NCI-H2107 treated with DMSO at 0.1 percent for 48 hours (cell line): Measurements from ENCODE around the gene BMPR1B.

Experiments used
- DNase-seq: peaks from one replicate; lab custom pipeline; 2025; ENCODE audit not compliant: unreplicated experiment; lab: John Stamatoyannopoulos, UW

Gene BMPR1B

GRCh38 chr4:94905511-94905910 lies 147.8 kb downstream of the BMPR1B start:
- no peak for DNase-seq

- DNase-seq, result no peak
Observed at GRCh38 chr4:94909645-94910044, 151.9 kb downstream of the BMPR1B start.

DNA sequence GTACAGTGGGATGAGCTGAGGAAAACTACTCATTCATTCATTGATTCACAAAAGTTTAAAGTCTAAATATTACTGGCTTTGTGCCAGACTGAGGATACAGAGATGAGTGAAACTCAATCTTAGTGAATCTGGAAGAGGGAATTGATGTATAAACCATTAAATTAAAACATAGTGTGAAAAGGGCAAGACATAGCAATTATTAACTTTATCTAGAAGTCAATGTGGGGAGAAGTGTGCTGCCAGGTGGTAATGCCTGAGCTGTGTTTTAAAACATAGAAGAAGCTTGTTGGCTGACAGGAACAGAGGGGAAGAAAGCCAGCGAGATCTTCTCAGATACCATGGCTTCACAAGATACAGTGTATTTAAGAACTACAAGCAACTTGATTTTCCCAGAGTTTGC lies 153.4 kb downstream of the BMPR1B start:
- DNase-seq, result no peak

- no peak for DNase-seq
Observed at GRCh38 chr4:94912606-94913005, 154.9 kb downstream of the BMPR1B start.

GRCh38 chr4:94913316-94913715 lies 155.6 kb downstream of the BMPR1B start:
- no peak for DNase-seq

GRCh38 chr4:94917146-94917545 lies 159.4 kb downstream of the BMPR1B start:
- DNase-seq, result no peak

GRCh38 chr4:94918543-94918942 lies 160.8 kb downstream of the BMPR1B start:
- DNase-seq, result no peak

DNA sequence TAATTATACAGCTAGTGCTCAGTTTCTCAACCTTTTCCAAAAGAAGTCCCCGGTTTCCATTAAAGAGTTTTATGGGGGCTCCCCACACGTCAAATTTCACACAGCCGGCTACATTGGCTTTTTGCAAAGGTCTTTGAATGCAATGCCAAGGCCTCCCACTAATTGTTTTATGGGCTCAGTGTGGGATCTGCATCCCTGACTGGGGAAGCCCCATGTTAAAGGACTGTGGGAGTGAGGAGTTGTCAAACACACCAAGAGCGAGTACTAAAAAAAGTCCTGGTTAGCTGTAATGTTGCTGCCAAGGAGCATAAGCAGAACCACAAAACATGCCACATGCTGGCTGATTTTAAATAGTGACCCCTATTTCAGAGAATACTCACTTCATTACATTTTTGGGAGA lies 162.6 kb downstream of the BMPR1B start:
- no peak for DNase-seq

- no peak for DNase-seq
Observed at GRCh38 chr4:94924566-94924965, 166.8 kb downstream of the BMPR1B start.

GRCh38 chr4:94925764-94926347 lies 168.1 kb downstream of the BMPR1B start:
- no peak for DNase-seq

DNA sequence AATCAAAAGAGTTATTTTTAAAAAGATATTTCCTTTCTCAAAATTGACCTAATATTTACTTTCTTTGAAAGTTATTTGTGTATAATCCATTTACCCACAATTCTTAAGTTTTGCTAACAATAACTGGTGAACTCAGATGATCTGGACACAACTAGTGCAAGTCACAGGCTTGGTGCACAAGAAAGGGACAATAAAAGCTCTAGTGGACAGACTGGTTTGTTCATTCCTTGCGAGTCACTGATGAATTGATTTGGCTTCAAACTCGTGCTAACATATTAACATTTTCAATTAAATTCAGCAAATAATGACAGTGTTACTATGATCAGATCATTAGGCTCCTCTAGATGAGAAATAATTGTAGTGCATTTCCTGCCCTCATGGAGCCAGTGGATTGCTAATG lies 169.2 kb downstream of the BMPR1B start:
- no peak for DNase-seq

- DNase-seq, result no peak
Observed at GRCh38 chr4:94927696-94928095, 169.9 kb downstream of the BMPR1B start.

DNA sequence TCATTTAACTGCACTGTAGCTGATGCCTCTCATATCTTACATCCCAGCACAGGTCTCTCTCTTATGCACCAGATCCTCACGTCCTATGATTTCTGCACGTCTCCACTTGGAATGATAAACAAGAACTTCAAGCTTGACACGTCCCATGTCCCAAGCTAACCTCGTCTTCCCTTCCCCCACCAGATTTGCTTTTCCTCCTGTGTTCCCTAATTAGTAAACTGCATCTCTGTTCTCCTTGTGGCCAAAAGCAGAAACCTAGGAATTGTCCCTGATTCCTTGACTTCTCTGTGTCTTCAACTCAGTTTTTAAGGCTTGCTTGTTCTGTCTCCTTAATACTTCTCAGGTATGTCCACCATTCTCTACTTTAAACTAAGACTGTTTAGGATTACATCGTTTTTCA lies 171.9 kb downstream of the BMPR1B start:
- no peak for DNase-seq

DNA sequence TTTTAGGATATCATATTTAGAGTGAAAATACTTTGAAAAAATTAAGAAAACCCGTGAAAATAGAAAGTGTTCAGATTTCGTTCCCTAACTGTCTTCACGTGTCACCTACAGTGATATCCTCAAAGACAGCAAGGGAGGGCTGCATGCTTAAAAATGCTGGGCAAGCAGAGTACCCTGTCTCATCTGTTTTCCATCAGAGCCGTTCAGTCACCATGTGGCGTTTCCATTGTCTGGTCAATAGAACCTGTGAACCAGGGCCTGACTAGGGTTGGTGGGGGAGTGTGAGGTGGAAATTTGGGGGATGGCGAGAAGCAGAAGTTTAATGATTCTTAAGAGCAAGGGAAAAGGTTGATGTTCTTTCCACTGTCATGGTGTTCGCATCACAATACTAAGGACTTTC lies 173.9 kb downstream of the BMPR1B start:
- no peak for DNase-seq

- DNase-seq, result no peak
Observed at GRCh38 chr4:94932366-94932765, 174.6 kb downstream of the BMPR1B start.

DNA sequence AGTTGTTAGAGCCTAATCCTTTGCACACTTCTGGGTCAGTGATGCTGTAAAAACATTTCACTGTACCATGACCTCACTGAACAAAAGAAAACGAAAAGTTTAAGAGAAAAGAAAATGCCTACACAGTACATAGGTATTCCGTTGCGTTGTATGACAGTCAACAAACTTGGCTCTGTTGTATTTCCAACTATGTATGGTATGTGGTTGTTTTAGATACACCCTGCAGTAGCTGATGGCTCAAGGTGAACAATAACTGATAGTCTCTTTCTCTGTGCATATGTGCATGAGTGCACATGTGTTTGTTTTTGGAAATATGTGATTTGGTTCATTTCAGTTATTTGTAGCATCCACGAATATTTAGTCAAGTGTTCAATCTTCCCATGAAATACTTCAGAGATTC lies 176.0 kb downstream of the BMPR1B start:
- DNase-seq, result no peak

DNA sequence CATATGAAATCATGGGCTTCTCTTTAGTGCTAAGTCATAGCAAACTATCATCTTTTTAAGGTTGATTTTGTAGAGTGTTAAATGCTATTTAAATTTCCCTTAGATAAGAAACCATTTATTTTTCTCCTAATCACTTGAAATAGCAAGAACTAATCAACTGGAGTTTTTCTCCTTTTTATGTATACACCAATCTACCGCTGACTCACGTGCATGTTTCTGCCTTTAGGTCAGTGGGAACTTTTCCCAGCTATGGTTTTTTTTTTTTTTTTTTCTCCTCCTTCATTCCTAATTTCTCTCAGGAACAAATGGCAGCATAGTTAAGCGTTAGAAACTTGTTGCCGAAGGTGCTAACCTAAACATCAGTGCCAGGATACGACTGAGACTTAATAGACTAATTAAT lies 176.4 kb downstream of the BMPR1B start:
- no peak for DNase-seq

GRCh38 chr4:94934864-94935263 lies 177.1 kb downstream of the BMPR1B start:
- no peak for DNase-seq

- DNase-seq, result no peak
Observed at GRCh38 chr4:94936854-94937253, 179.1 kb downstream of the BMPR1B start.

- DNase-seq, result no peak
Observed at GRCh38 chr4:94939791-94940519, 182.2 kb downstream of the BMPR1B start.

DNA sequence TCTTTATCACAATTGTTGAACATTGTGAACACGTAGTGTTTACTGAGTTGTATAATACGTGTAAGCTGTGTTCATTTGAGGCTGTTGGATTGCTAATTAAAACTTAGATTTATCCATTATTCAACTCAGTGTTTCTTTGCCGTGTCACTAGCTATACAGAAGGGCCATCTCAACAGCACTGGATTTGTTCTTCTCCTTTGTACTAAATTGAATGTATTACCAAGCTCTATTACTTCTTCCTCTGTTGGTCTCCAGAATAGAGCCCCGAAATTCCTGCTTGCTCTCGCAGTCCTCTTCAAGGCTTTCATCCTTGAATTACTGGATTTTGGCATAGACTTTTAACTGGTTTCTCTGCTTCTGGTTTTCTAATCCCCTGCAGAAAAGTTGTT lies 182.8 kb downstream of the BMPR1B start:
- DNase-seq, result no peak

GRCh38 chr4:94941706-94942105 lies 184.0 kb downstream of the BMPR1B start:
- no peak for DNase-seq

DNA sequence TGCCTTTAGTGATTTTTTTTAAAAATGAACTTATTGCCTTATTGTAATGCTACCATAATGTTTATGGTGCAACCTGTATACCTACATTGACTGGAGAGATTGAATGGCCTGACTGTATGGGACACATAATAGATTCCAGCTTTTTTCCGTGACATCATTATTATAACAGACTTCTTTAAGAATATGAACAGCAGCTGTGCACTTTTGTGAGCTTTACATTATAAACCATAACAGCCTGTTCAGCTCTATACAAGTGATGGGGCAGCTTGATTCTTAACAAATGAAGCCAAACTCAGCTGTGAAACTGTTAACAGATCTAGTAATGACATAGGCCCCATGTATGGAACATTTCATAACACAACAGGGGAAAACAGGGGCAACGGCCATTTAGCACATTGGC lies 187.0 kb downstream of the BMPR1B start:
- no peak for DNase-seq
